NB4 (cell line): ENCODE data around the gene NOL6.

ENCODE experiments used
- POLR2A ChIP-seq: IDR thresholded peaks from 2 replicates; pipeline ENCODE4 v1.6.1; 2011; ENCODE audit warnings: mild to moderate bottlenecking; ENCODE audit not compliant: insufficient read length; ENCODE audit errors: extremely low read depth
- TF ChIP-seq, protein P1 (sequence below): IDR thresholded peaks from one replicate; pipeline ENCODE4 v1.5.1; 2012; ENCODE audit warnings: low read depth, low read length
- TF ChIP-seq, protein P2 (sequence below): IDR thresholded peaks from 2 replicates; pipeline ENCODE4 v1.6.1; 2011; ENCODE audit warnings: low read depth, low read length

DNA sequence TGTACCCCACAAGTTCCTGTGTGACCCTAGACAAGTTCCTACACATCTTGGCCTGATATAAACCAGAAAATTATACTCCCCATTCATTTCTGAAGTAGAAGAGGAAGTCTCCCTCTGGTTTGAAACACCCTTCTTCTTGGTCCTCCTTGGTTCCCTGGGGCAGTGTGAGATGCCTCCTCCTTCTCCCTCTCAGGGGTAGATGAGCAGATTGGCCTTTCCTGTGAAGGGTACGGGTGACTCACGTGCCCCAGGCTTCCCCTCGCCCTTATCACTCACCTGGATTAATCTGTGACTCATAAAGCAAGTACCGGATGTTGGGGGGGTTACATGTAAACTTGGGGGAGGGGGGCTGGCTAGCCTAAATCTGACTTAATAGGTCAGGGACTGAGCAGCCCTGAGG, 15.3 kb downstream of the NOL6 start:
- TF ChIP-seq, protein P1, sequence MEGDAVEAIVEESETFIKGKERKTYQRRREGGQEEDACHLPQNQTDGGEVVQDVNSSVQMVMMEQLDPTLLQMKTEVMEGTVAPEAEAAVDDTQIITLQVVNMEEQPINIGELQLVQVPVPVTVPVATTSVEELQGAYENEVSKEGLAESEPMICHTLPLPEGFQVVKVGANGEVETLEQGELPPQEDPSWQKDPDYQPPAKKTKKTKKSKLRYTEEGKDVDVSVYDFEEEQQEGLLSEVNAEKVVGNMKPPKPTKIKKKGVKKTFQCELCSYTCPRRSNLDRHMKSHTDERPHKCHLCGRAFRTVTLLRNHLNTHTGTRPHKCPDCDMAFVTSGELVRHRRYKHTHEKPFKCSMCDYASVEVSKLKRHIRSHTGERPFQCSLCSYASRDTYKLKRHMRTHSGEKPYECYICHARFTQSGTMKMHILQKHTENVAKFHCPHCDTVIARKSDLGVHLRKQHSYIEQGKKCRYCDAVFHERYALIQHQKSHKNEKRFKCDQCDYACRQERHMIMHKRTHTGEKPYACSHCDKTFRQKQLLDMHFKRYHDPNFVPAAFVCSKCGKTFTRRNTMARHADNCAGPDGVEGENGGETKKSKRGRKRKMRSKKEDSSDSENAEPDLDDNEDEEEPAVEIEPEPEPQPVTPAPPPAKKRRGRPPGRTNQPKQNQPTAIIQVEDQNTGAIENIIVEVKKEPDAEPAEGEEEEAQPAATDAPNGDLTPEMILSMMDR: no peak
- no peak for TF ChIP-seq POLR2A
- TF ChIP-seq, protein P2, sequence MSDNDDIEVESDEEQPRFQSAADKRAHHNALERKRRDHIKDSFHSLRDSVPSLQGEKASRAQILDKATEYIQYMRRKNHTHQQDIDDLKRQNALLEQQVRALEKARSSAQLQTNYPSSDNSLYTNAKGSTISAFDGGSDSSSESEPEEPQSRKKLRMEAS: no peak
